PC-9 (cell line): ENCODE data around the gene SH3RF3.

ENCODE experiments used
- CTCF ChIP-seq: fragments of 200-600 bp; sonication (generic); conservative IDR thresholded peaks from 2 replicates; pipeline ENCODE4 v1.6.1; 2017; ENCODE audit warnings: mixed run types, antibody characterized with exemption, mild to moderate bottlenecking, moderate library complexity
- EZH2 ChIP-seq: fragments of 200-600 bp; sonication (generic); IDR thresholded peaks from 2 replicates; pipeline ENCODE4 v1.8.0; 2017; ENCODE audit warnings: antibody characterized with exemption, low read depth

- TF ChIP-seq CTCF, result no peak
- TF ChIP-seq EZH2, result no peak
Observed at GRCh38 chr2:109143214-109144187, 14.5 kb downstream of the SH3RF3 start.
